Small intestine (tissue), 7 donors: ENCODE measurements around the gene EFNA2. TPM values are rescaled to one million over a fixed set of nuclear protein-coding genes. Genes with fewer than 3 reads are reported as not detected.
"Not testable (repeated sequence)": the region's sequence is repeated elsewhere in the genome, so short reads cannot be mapped to it uniquely, and the experiment has no call there.

Source experiments
- DNase-seq, 2 donors: peaks; one replicate each; pipeline versions ENCODE4 v3.0.0 to v3.0.0-alpha.2; 2013
- FAIRE-seq: peaks from 2 replicates; lab custom pipeline; 2012; peaks lifted over from hg19 to GRCh38; lab: Jason Lieb, UNC
- H3K27ac ChIP-seq, 3 donors: one replicate each; pipeline ENCODE4 v1.5.1; 2013; ENCODE audit warnings: low read length in 2 of 3, mild to moderate bottlenecking in 2 of 3, control low read depth in 1 of 3, inconsistent platforms in 1 of 3, low read depth in 1 of 3, moderate library complexity in 1 of 3
- H3K27me3 ChIP-seq, 3 donors: one replicate each; pipeline ENCODE4 v1.6.1; 2013; ENCODE audit warnings: low read length in 3 of 3, inconsistent platforms in 1 of 3; ENCODE audit not compliant: control insufficient read depth in 3 of 3, insufficient read depth in 3 of 3
- H3K36me3 ChIP-seq, 3 donors: one replicate each; pipeline ENCODE4 v1.6.1; 2013; ENCODE audit warnings: low read length in 3 of 3, inconsistent platforms in 1 of 3, low read depth in 1 of 3, mild to moderate bottlenecking in 1 of 3, moderate library complexity in 1 of 3; ENCODE audit not compliant: control insufficient read depth in 3 of 3, insufficient read depth in 2 of 3
- H3K4me1 ChIP-seq, 3 donors: one replicate each; pipeline ENCODE4 v1.6.1; 2013; ENCODE audit warnings: low read length in 2 of 3, inconsistent platforms in 1 of 3, low read depth in 1 of 3, mild to moderate bottlenecking in 1 of 3, moderate library complexity in 1 of 3; ENCODE audit not compliant: control insufficient read depth in 3 of 3, insufficient read depth in 2 of 3
- H3K4me3 ChIP-seq, 3 donors: one replicate each; pipeline ENCODE4 v1.5.1; 2013; ENCODE audit warnings: low read length in 3 of 3, control low read depth in 1 of 3, inconsistent platforms in 1 of 3, low read depth in 1 of 3, mild to moderate bottlenecking in 1 of 3, moderate library complexity in 1 of 3
- H3K9me3 ChIP-seq, 2 donors: one replicate each; pipeline ENCODE4 v1.6.1; 2013; ENCODE audit warnings: low read depth in 1 of 2, low read length in 1 of 2; ENCODE audit not compliant: control insufficient read depth in 2 of 2, insufficient read depth in 1 of 2
- WGBS, 3 donors: extraction: QIAGEN DNeasy Blood & Tissue Kit; methylation state at CpG; one replicate each; pipeline ENCODE4 v1.1.7; 2013; 5-methylcytosine and 5-hydroxymethylcytosine counted together
- polyA plus RNA-seq, 4 donors: library from polyadenylated mRNA; stranded (reverse) in 3 of 4; unstranded in 1 of 4; fragments of 200-250 nt in 3 of 4; fragments of 120-200 nt in 1 of 4; gene quantifications; one replicate each; pipeline versions ENCODE4 v1.2.1 to v1.2.3, GENCODE V29; 2013
- donor health status: healthy with polysubstance abuse.
- donor health status: control.
- donor health status: control.
- donor health status: Bipolar disorder and iron deficiency.
- donor health status: healthy.

Gene EFNA2
- polyA plus RNA-seq, 4 donors: 17.7 to 31.3 (median 27.6) TPM

- H3K27me3 ChIP-seq: peaks cover 0 to 2% (median 0%) of the 10 kb centered on the region in 3 donors
- no peak overlapping the region for H3K27ac ChIP-seq
- H3K36me3 ChIP-seq: peaks cover 0 to 86% (median 0%) of the 10 kb centered on the region in 3 donors
- no peak overlapping the region for H3K4me3 ChIP-seq
- DNase-seq (no peak), FAIRE-seq (no peak)
- 86 to 90% (median 90%) methylated on average over 22 to 24 of the region's 24 CpGs for WGBS, 3 donors
- peaks cover 0 to 33% (median 4%) of the 10 kb centered on the region in 3 donors for H3K4me1 ChIP-seq
- H3K9me3 ChIP-seq: no peaks in the 10 kb centered on the region
Measured at GRCh38 chr19:1296575-1297271, 11.1 kb downstream of the EFNA2 start.

DNA sequence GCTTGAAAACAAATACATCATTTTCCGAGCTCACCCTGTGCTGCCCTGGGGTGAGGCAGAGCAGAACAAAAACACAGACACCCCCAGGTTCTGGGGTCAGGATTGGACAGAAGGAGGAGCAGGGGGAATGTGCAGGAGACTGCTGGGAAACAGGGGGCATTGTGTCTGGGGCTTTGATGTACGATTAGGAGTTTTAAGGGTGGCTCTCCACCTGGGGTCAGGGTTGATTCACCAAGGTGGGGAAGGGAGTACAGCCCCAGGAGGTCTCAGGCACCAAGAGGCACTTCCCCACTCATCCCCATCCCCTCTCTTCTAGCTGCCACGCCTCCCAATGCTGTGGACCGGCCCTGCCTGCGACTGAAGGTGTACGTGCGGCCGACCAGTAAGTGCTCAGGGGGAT lies 12.6 kb downstream of the EFNA2 start:
- Histone ChIP-seq H3K27ac (no peak overlapping the region), H3K9me3 (no peaks in the 10 kb centered on the region), H3K36me3 (peaks cover 0 to 77% (median 0%) of the 10 kb centered on the region in 3 donors), H3K27me3 (peaks cover 0 to 2% (median 0%) of the 10 kb centered on the region in 3 donors), H3K4me3 (no peak overlapping the region), H3K4me1 (peaks cover 0 to 18% (median 0%) of the 10 kb centered on the region in 3 donors)
- 82 to 90% (median 87%) methylated on average over 8 of the region's 8 CpGs for WGBS, 3 donors
- no peak for FAIRE-seq
- DNase-seq: no peak

DNA sequence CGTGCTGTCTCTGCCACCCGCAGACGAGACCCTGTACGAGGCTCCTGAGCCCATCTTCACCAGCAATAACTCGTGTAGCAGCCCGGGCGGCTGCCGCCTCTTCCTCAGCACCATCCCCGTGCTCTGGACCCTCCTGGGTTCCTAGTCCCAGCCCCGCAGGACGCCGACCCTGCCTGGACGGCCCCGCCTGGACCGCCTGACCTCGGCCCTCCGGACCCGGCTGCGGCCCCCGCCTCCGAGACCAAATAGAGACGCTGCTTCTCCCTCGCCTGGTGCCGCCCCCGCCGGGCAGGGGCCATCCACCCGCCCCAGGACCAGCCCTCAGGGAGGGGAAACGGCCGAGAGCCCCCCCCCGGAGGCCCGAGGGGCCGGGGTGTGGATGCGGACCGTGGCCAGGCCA lies 14.1 kb downstream of the EFNA2 start:
- Histone ChIP-seq H3K27ac (no peak overlapping the region), H3K4me1 (peaks cover 0 to 20% (median 0%) of the 10 kb centered on the region in 3 donors), H3K27me3 (peaks cover 0 to 2% (median 0%) of the 10 kb centered on the region in 3 donors), H3K9me3 (no peaks in the 10 kb centered on the region), H3K4me3 (no peak overlapping the region), H3K36me3 (peaks cover 0 to 62% (median 0%) of the 10 kb centered on the region in 3 donors)
- WGBS, 3 donors: 81 to 85% (median 83%) methylated on average over 32 to 34 of the region's 34 CpGs
- no peak for FAIRE-seq
- no peak for DNase-seq

DNA sequence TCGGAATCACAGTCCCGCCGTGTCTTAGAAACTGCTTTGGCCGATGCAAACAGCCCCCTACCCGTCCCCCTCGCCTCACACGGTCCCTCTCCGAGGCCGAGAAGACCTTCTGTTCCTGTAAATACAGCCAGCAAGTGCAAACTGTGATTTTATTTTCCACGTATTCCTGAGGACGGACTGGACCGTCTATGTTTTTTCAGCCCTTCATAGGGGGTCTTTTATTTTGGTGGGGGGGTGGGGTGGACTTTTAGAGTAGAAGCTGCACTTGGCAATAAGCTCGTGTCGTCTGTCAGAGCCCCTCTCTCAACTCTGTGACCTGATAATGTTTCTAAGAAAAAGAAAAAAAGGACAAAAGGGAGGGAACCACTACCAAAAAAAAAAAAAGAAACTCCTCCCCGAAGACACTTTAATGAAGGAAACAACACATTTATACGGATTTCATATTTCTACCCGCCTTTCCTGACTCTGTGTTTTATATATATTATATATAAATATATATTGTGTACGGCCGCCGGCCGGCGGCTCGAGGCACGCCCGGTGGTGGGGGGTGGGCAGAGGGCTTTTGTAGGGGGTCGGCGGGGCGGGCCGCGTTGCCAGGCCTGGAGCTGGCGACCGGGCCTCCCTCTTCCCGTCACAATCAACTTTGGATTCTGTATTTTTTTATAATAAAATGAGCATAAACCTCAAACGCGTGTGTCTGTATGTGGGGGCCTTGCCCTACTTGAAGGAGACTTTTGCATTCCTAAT lies 15.2 kb downstream of the EFNA2 start:
- H3K9me3 ChIP-seq: no peaks in the 10 kb centered on the region
- 86 to 89% (median 87%) methylated on average over 35 of the region's 35 CpGs for WGBS, 3 donors
- H3K27me3 ChIP-seq: no peaks in the 10 kb centered on the region
- DNase-seq (no peak), FAIRE-seq (no peak)
- H3K36me3 ChIP-seq: peaks cover 0 to 55% (median 0%) of the 10 kb centered on the region in 3 donors
- H3K27ac ChIP-seq: no peak overlapping the region
- H3K4me1 ChIP-seq: peaks cover 0 to 14% (median 0%) of the 10 kb centered on the region in 3 donors
- no peak overlapping the region for H3K4me3 ChIP-seq

GRCh38 chr19:1302533-1303239 lies 17.0 kb downstream of the EFNA2 start:
- H3K9me3 ChIP-seq: no peaks in the 10 kb centered on the region
- H3K27ac ChIP-seq: no peak overlapping the region
- H3K27me3 ChIP-seq: no peaks in the 10 kb centered on the region
- 80 to 86% (median 83%) methylated on average over 29 to 36 of the region's 36 CpGs for WGBS, 3 donors
- FAIRE-seq: no peak
- peaks cover 0 to 38% (median 0%) of the 10 kb centered on the region in 3 donors for H3K36me3 ChIP-seq
- H3K4me1 ChIP-seq: peaks cover 0 to 14% (median 0%) of the 10 kb centered on the region in 3 donors
- no peak overlapping the region for H3K4me3 ChIP-seq
- no peak for DNase-seq

DNA sequence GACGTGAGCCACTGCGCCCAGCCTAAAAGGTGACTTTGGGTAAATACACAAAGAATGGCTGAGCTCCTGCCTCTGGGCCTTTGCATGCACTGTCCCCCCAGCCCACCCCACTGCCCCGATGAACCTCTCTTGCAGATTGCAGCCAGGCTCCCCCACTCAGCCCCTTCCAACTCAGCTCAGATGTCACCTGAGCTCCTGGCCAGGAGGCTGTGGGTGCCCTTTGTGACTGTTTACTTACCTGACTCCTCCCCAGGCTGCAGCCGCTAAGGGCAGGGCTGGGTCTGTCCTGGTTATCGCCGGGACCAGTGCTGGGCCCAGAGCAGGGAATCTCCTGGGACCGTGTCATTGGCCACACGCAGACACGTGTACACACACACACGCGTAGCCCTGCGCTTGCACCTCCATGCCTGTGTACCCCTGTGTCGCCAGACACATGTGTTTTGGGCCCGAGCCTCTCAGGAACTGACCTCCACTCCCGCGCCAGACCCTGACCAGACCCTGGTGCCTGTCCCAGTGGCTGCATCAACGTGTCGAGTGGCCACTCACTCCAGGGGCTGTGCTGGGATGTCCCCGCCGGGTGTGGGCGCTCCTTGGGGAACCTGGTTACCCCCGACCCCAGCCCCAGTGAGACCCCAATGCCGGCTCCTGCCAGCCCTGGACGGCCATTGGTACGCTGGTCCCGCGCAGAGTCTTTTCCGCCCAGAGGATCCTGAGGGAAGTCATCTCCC lies 18.7 kb downstream of the EFNA2 start:
- 47 to 74% (median 50%) methylated on average over 28 of the region's 28 CpGs for WGBS, 3 donors
- FAIRE-seq (no peak), DNase-seq (peak; percentile 86 to 87)
- no peak overlapping the region for H3K4me3 ChIP-seq
- H3K27ac ChIP-seq: peak overlapping the region in 1 of 3 donors; percentile 54
- H3K36me3 ChIP-seq: peaks cover 0 to 24% (median 0%) of the 10 kb centered on the region in 3 donors
- H3K9me3 ChIP-seq: no peaks in the 10 kb centered on the region
- no peaks in the 10 kb centered on the region for H3K27me3 ChIP-seq
- peaks cover 0 to 14% (median 0%) of the 10 kb centered on the region in 3 donors for H3K4me1 ChIP-seq

DNA sequence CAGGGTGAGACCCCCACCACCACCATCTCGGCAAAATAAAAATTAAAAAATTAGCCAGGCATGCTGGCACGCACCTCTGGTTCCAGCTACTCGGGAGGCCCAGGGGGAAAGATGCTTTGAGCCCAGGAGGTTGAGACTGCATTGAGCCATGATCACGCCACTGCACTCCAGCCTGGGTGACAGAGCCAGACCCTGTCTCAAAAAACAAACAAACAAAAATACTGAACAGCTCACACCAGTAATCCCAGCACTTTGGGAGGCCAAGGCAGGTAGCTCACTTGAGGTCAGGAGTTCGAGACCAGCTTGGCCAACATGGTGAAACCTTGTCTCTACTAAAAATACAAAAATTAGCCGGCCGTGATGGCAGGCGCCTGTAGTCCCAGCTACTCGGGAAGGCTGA lies 19.7 kb downstream of the EFNA2 start:
- not testable (repeated sequence) for H3K27me3 ChIP-seq, FAIRE-seq, H3K9me3 ChIP-seq, H3K27ac ChIP-seq, DNase-seq, H3K4me3 ChIP-seq
- Histone ChIP-seq H3K4me1 (peaks cover 0 to 14% (median 0%) of the 10 kb centered on the region in 3 donors), H3K36me3 (peaks cover 0 to 14% (median 0%) of the 10 kb centered on the region in 3 donors)
- 82 to 85% (median 84%) methylated on average over 9 of the region's 9 CpGs for WGBS, 3 donors
